ENCODE data around the gene TNFRSF21.

GRCh38 chr6:47344022-47344421 lies 34.3 kb upstream of the TNFRSF21 start:
- TF ChIP-seq POLR2A (IDR thresholded peaks at IDR 0.05) (no peak), CTCF (IDR thresholded peaks at IDR 0.05) (no peak), POLR2AphosphoS5 (IDR thresholded peaks at IDR 0.05) (no peak), EP300 (IDR thresholded peaks at IDR 0.05) (no peak)
